PC-3 (cell line): ENCODE results near the gene WDR19. TPM values are rescaled to one million over a fixed set of nuclear protein-coding genes. Genes with fewer than 3 reads are reported as not detected.

Experiments used
- ATAC-seq: fragments of 200-7000 bp; cut with Tn5 transposase; 2 replicates; pipeline ENCODE4 v1.9.1; 2020; ENCODE audit warnings: mild to moderate bottlenecking, moderate library complexity
- BruUV-seq: library from RNA; stranded (reverse); fragments of 400-500 nt; replicated peaks from 2 replicates; lab custom pipeline; 2021; lab: Mats Ljungman, UMichigan
- CTCF ChIA-PET: fragments of 300-600 bp; sonication (Branson Sonifier 250); formaldehyde crosslinking; loops from one replicate; lab custom pipeline; 2022; ENCODE audit warnings: antibody characterized with exemption; lab: Charles Lee
- POLR2A ChIA-PET: fragments of 300-600 bp; sonication (Branson Sonifier 250); formaldehyde crosslinking; loops from one replicate; lab custom pipeline; 2022; ENCODE audit warnings: antibody characterized with exemption; ENCODE audit not compliant: unreplicated experiment; lab: Charles Lee
- DNase-seq: peaks from one replicate; pipeline ENCODE4 v3.0.0-alpha.2; 2015
- H2AFZ ChIP-seq: fragments of 300-600 bp; sonication (generic); 2 replicates; pipeline ENCODE4 v1.6.0; 2016; ENCODE audit warnings: antibody characterized with exemption, low read length
- H3F3A ChIP-seq: fragments of 300-600 bp; sonication (generic); one replicate; pipeline ENCODE4 v1.6.0; 2017; ENCODE audit warnings: antibody characterized with exemption, low read length, control low read depth, mild to moderate bottlenecking; ENCODE audit not compliant: unreplicated experiment
- H3K27ac ChIP-seq: fragments of 300-600 bp; sonication (generic); 2 replicates; pipeline ENCODE4 v1.5.1; 2016; ENCODE audit warnings: mild to moderate bottlenecking, low read length
- H3K27me3 ChIP-seq: fragments of 300-600 bp; sonication (generic); 2 replicates; pipeline ENCODE4 v1.6.1; 2016; ENCODE audit warnings: low read length, mixed read lengths
- H3K36me3 ChIP-seq: fragments of 300-600 bp; sonication (generic); 2 replicates; pipeline ENCODE4 v1.6.1; 2016; ENCODE audit warnings: low read depth, mixed run types, low read length, mixed read lengths
- H3K4me1 ChIP-seq: fragments of 300-600 bp; sonication (generic); 2 replicates; pipeline ENCODE4 v1.5.1; 2016; ENCODE audit warnings: low read length; ENCODE audit not compliant: insufficient read depth
- H3K4me2 ChIP-seq: fragments of 300-600 bp; sonication (generic); 2 replicates; pipeline ENCODE4 v1.6.0; 2016; ENCODE audit warnings: low read length
- H3K4me3 ChIP-seq: fragments of 300-600 bp; sonication (generic); 2 replicates; pipeline ENCODE4 v1.5.1; 2016; ENCODE audit warnings: mild to moderate bottlenecking, low read length, mixed read lengths
- H3K79me2 ChIP-seq: fragments of 300-600 bp; sonication (generic); 2 replicates; pipeline ENCODE4 v1.6.1; 2017; ENCODE audit warnings: low read length, mixed read lengths
- H3K9ac ChIP-seq: fragments of 300-600 bp; sonication (generic); 2 replicates; pipeline ENCODE4 v1.6.0; 2016; ENCODE audit warnings: mild to moderate bottlenecking, low read length
- H3K9me2 ChIP-seq: fragments of 300-600 bp; sonication (generic); replicated peaks from 2 replicates; pipeline ENCODE4 v1.6.1; 2016; ENCODE audit warnings: mixed run types, low read length, mixed read lengths
- H3K9me3 ChIP-seq: fragments of 300-600 bp; sonication (generic); 2 replicates; pipeline ENCODE4 v1.6.1; 2016; ENCODE audit warnings: low read length, mixed read lengths
- H4K20me1 ChIP-seq: fragments of 300-600 bp; sonication (generic); 2 replicates; pipeline ENCODE4 v1.6.1; 2016; ENCODE audit warnings: low read length, mixed read lengths
- EZH2 ChIP-seq: fragments of 300-600 bp; sonication (generic); IDR thresholded peaks from one replicate; pipeline ENCODE4 v1.6.1; 2017; ENCODE audit warnings: antibody characterized with exemption, mild to moderate bottlenecking, low read length; ENCODE audit not compliant: unreplicated experiment
- EZH2phosphoT487 ChIP-seq: fragments of 300-600 bp; sonication (generic); IDR thresholded peaks from 2 replicates; pipeline ENCODE4 v1.6.1; 2018; ENCODE audit warnings: mild to moderate bottlenecking, antibody characterized with exemption, low read length, borderline replicate concordance
- intact Hi-C: fragments of 100-400 bp; cut with micrococcal nuclease; formaldehyde crosslinking; loops from 2 replicates; pipeline ENCODE4 v1.9.0; 2023
- total RNA-seq: library from RNA; depleted of rRNA; stranded (reverse); fragments of >200 nt; gene quantifications from 2 replicates; pipeline ENCODE4 v1.2.3, GENCODE V29; 2014
- TF ChIP-seq, protein P1 (sequence below): fragments of 300-600 bp; sonication (generic); conservative IDR thresholded peaks from 2 replicates; pipeline ENCODE4 v1.5.1; 2017; ENCODE audit warnings: antibody characterized with exemption, low read depth, mild to moderate bottlenecking, low read length

WDR19 gene
- total RNA-seq, 1 experiment from 2014 or later, result 11.0 TPM

DNA sequence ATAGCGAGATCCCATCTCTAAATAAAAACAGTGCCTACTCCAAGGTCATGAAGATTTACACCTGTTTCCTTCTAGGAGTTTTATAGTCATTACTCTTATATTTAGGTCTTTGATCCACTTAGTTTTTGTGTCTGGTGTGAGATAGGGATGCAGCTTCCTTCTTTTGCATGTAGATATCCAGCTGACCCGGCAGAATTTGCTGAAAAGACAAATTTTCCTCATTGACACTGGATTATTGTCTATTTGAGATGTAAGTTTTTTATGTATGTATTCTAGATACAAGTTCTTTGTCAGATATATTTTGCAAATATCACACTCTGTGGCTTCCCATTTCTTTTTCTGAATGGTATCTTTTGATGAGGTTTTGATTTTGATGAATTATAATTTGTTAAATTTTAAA, 98.4 kb downstream of the WDR19 start:
- no peak for DNase-seq
- Histone ChIP-seq H3F3A (no peaks in the 10 kb centered on the region), H3K27me3 (no peaks in the 10 kb centered on the region), H2AFZ (no peak overlapping the region), H3K4me3 (no peak overlapping the region), H3K9ac (no peak overlapping the region), H3K27ac (no peak overlapping the region), H3K4me1 (no peaks in the 10 kb centered on the region), H3K36me3 (peaks cover 14% of the 10 kb centered on the region), H3K9me3 (no peaks in the 10 kb centered on the region), H3K79me2 (no peaks in the 10 kb centered on the region), H3K4me2 (no peak overlapping the region), H3K9me2 (no peaks in the 10 kb centered on the region), H4K20me1 (no peaks in the 10 kb centered on the region)
- ChIA-PET POLR2A (no interaction called here), CTCF (no interaction called here)
- BruUV-seq, result no TSS peak
- TF ChIP-seq, protein P1, sequence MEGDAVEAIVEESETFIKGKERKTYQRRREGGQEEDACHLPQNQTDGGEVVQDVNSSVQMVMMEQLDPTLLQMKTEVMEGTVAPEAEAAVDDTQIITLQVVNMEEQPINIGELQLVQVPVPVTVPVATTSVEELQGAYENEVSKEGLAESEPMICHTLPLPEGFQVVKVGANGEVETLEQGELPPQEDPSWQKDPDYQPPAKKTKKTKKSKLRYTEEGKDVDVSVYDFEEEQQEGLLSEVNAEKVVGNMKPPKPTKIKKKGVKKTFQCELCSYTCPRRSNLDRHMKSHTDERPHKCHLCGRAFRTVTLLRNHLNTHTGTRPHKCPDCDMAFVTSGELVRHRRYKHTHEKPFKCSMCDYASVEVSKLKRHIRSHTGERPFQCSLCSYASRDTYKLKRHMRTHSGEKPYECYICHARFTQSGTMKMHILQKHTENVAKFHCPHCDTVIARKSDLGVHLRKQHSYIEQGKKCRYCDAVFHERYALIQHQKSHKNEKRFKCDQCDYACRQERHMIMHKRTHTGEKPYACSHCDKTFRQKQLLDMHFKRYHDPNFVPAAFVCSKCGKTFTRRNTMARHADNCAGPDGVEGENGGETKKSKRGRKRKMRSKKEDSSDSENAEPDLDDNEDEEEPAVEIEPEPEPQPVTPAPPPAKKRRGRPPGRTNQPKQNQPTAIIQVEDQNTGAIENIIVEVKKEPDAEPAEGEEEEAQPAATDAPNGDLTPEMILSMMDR, result no peak
- TF ChIP-seq EZH2phosphoT487 (no peak), EZH2 (no peak)
- no peak for ATAC-seq
- intact Hi-C loops, result no loop called here

DNA sequence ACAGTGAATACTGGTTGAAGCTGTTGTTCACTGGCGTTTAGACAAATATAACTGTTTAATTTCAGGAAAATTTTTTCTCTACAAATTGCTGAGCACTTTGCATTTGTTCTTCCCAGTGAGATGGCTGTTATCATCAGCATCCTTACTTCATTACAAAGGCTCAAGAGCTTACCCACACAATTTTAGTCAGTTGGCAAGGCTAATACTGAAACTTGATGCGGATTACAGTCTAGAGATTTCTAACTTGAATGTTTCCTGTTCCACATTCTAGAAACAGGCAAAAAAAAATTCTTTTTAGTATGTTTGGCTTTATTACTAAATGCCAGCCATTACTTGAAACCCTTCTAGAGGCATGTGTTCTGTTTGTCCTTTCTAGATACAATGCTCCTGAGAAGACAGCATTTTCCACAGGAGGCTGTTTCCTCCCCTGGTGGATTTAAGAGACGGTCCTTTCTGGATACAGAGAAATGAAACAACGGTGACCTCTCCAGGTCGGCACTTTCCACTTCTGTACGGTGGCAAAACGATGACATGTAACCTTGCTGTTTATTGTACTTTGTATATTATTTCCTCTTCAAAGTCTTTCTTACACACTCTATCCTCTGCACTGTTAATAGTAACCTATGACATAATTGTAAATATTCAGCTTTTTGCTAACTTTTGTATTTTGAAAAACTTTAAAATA, 102.9 kb downstream of the WDR19 start:
- no peak for DNase-seq
- no peak overlapping the region for H3K9ac ChIP-seq
- H3K9me3 ChIP-seq, result no peaks in the 10 kb centered on the region
- TF ChIP-seq EZH2 (no peak), EZH2phosphoT487 (no peak)
- TF ChIP-seq, protein P1, result no peak
- H3K79me2 ChIP-seq, result no peaks in the 10 kb centered on the region
- H3K27ac ChIP-seq, result no peak overlapping the region
- ChIA-PET CTCF (no interaction called here), POLR2A (no interaction called here)
- H4K20me1 ChIP-seq, result no peaks in the 10 kb centered on the region
- H3F3A ChIP-seq, result no peaks in the 10 kb centered on the region
- no peak overlapping the region for H2AFZ ChIP-seq
- intact Hi-C loops, result no loop called here
- no peaks in the 10 kb centered on the region for H3K27me3 ChIP-seq
- H3K36me3 ChIP-seq, result peaks cover 27% of the 10 kb centered on the region
- no peak for ATAC-seq
- H3K4me1 ChIP-seq, result no peaks in the 10 kb centered on the region
- no TSS peak for BruUV-seq
- H3K4me3 ChIP-seq, result no peak overlapping the region
- no peaks in the 10 kb centered on the region for H3K9me2 ChIP-seq
- no peak overlapping the region for H3K4me2 ChIP-seq

DNA sequence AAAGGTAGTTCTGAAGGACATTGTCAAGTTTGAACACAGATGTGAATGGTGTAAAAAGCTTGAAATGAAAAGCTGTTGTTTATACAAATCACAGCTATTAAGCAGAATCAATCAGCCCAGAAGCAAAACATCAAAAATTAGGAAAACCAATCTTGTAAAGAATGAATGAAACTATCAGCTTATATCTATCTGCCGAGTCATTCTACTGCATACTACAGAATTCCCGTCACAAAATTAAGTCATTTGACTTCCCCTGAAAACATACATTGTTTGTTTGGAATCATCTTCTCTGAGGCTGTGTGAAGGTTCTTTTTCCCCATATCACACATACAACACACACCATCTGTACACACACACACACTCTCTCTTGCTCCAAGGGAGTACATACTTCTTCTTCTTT, 103.5 kb downstream of the WDR19 start:
- no peaks in the 10 kb centered on the region for H3F3A ChIP-seq
- H3K9me3 ChIP-seq, result no peaks in the 10 kb centered on the region
- no peaks in the 10 kb centered on the region for H3K27me3 ChIP-seq
- H3K4me1 ChIP-seq, result no peaks in the 10 kb centered on the region
- no peak for DNase-seq
- H3K79me2 ChIP-seq, result no peaks in the 10 kb centered on the region
- intact Hi-C loops, result no loop called here
- BruUV-seq, result no TSS peak
- TF ChIP-seq, protein P1, result no peak
- no peak for TF ChIP-seq EZH2phosphoT487
- no peak for TF ChIP-seq EZH2
- H3K4me3 ChIP-seq, result no peak overlapping the region
- ChIA-PET POLR2A (no interaction called here), CTCF (no interaction called here)
- no peak overlapping the region for H3K4me2 ChIP-seq
- ATAC-seq, result no peak
- no peak overlapping the region for H3K9ac ChIP-seq
- H3K27ac ChIP-seq, result no peak overlapping the region
- no peaks in the 10 kb centered on the region for H4K20me1 ChIP-seq
- H2AFZ ChIP-seq, result no peak overlapping the region
- peaks cover 27% of the 10 kb centered on the region for H3K36me3 ChIP-seq
- H3K9me2 ChIP-seq, result no peaks in the 10 kb centered on the region
